Thyroid gland (tissue), 4 donors: ENCODE measurements around the gene RPS8. TPM values are rescaled to one million over a fixed set of nuclear protein-coding genes. Genes with fewer than 3 reads are reported as not detected.
A peak's percentile ranks its signal among the peaks of the same experiment; 100 is the strongest.

ENCODE experiments used
- DNase-seq, 2 donors: peaks; one replicate each; pipeline ENCODE4 v3.0.0-alpha.2; 2019
- H3K27ac ChIP-seq, 3 donors: fragments of 200-600 bp; sonication (generic); 1 replicate in 2 of 3; 2 replicates in 1 of 3; pipeline ENCODE4 v1.5.1; 2016 to 2019; ENCODE audit warnings: mild to moderate bottlenecking in 1 of 3, moderate library complexity in 1 of 3
- H3K27me3 ChIP-seq: fragments of 200-600 bp; sonication (generic); one replicate; pipeline ENCODE4 v1.5.1; 2019
- H3K36me3 ChIP-seq, 2 donors: fragments of 200-600 bp; sonication (generic); one replicate each; pipeline ENCODE4 v1.5.1; 2016 to 2019
- H3K4me1 ChIP-seq, 2 donors: fragments of 200-600 bp; sonication (generic); one replicate each; pipeline ENCODE4 v1.5.1; 2017 to 2019
- H3K4me3 ChIP-seq, 3 donors: fragments of 200-600 bp; sonication (generic); replicated peaks in 1 of 3; 1 replicate in 2 of 3; 2 replicates in 1 of 3; pipeline ENCODE4 v1.5.1; 2016; ENCODE audit warnings: mild to moderate bottlenecking in 1 of 3
- H3K9me3 ChIP-seq: fragments of 200-600 bp; sonication (generic); one replicate; pipeline ENCODE4 v1.5.1; 2017
- CTCF ChIP-seq, 6 experiments: fragments of 200-600 bp in 3 of 6; fragments of 450-650 bp in 3 of 6; sonication (generic) in 3 of 6; IDR thresholded peaks; one replicate each; pipeline ENCODE4 v1.5.1; 2016 to 2019; ENCODE audit warnings: antibody characterized with exemption in 6 of 6, mild to moderate bottlenecking in 2 of 6, inconsistent platforms in 1 of 6, moderate library complexity in 1 of 6
- POLR2A ChIP-seq, 2 donors: fragments of 450-650 bp; IDR thresholded peaks; one replicate each; pipeline ENCODE4 v1.6.1; 2017; ENCODE audit warnings: antibody characterized with exemption in 2 of 2, mild to moderate bottlenecking in 2 of 2, moderate library complexity in 1 of 2
- WGBS, 2 donors: methylation state at CpG; one replicate each; pipeline ENCODE4 v1.1.5; 2017; 5-methylcytosine and 5-hydroxymethylcytosine counted together
- intact Hi-C: fragments of 100-400 bp; cut with DNase I; formaldehyde crosslinking; loops from one replicate; pipeline ENCODE4 v1.15.1; 2023
- total RNA-seq, 4 donors: library from RNA; depleted of rRNA; stranded (reverse); fragments of >200 nt; gene quantifications; one replicate each; pipeline ENCODE4 v1.2.3, GENCODE V29; 2016

The RPS8 gene
- total RNA-seq, 4 donors from 2014 or later, result 1,167 to 2,709 (median 1,595) TPM

GRCh38 chr1:44798481-44799365 is 23.4 kb downstream of the RPS8 start:
- intact Hi-C loops, result no loop called here
- H3K36me3 ChIP-seq, result peaks cover 0 to 12% of the 10 kb centered on the region in 2 donors
- peak in 1 of 2 donors; percentile 16 for DNase-seq
- H3K27ac ChIP-seq, result peak overlapping the region; percentile 69 to 94 (median 84)
- no peak for TF ChIP-seq CTCF (IDR thresholded peaks at IDR 0.05)
- no peak for TF ChIP-seq POLR2A (IDR thresholded peaks at IDR 0.05)
- peaks cover 9 to 32% of the 10 kb centered on the region in 2 donors for H3K4me1 ChIP-seq
- WGBS, 2 donors, result 79 to 90% methylated on average over 10 of the region's 10 CpGs
- H3K4me3 ChIP-seq, result no peak overlapping the region
- no peaks in the 10 kb centered on the region for H3K9me3 ChIP-seq
- H3K27me3 ChIP-seq, result no peaks in the 10 kb centered on the region

GRCh38 chr1:44799770-44800584 is 24.6 kb downstream of the RPS8 start, which contains the start of gene PLK3:
TSS of gene PLK3 (plus strand) at chr1:44800377. CDS start at chr1:44800464, 87 bp downstream.
- 1% methylated on average over 24 of the region's 79 CpGs for WGBS, 2 donors
- intact Hi-C loops, result no loop called here

GRCh38 chr1:44801491-44802305 is 26.4 kb downstream of the RPS8 start:
- Histone ChIP-seq H3K27me3 (no peaks in the 10 kb centered on the region), H3K9me3 (no peaks in the 10 kb centered on the region), H3K27ac (peak overlapping the region in 2 of 3 donors; percentile 31 to 51), H3K4me3 (peak overlapping the region in 1 of 3 donors; percentile 83), H3K36me3 (peaks cover 20 to 22% of the 10 kb centered on the region in 2 donors), H3K4me1 (peaks cover 13 to 44% of the 10 kb centered on the region in 2 donors)
- TF ChIP-seq POLR2A (IDR thresholded peaks at IDR 0.05) (no peak), CTCF (IDR thresholded peaks at IDR 0.05) (no peak)
- DNase-seq, result peak in 1 of 2 donors; percentile 19
- intact Hi-C loops, result no loop called here
- 68% methylated on average over 13 of the region's 13 CpGs for WGBS, 2 donors

More at GRCh38 chr1:44799770-44800584, 24.6 kb downstream of the RPS8 start, which contains the start of gene PLK3:
- peaks cover 9 to 31% of the 10 kb centered on the region in 2 donors for H3K4me1 ChIP-seq
- peaks cover 6 to 12% of the 10 kb centered on the region in 2 donors for H3K36me3 ChIP-seq
- peak; percentile 98 for DNase-seq
- peak within 1 kb of the TSS; percentile 69 to 94 (median 84) for H3K27ac ChIP-seq
- no peaks in the 10 kb centered on the region for H3K9me3 ChIP-seq
- peak within 1 kb of the TSS; percentile 58 to 83 (median 79) for H3K4me3 ChIP-seq
- H3K27me3 ChIP-seq, result no peaks in the 10 kb centered on the region
- TF ChIP-seq POLR2A (IDR thresholded peaks at IDR 0.05) (peak; percentile 75 to 96), CTCF (IDR thresholded peaks at IDR 0.05) (peak; percentile 54 to 95 (median 90))

- no peak for TF ChIP-seq POLR2A (IDR thresholded peaks at IDR 0.05)
- TF ChIP-seq CTCF (IDR thresholded peaks at IDR 0.05), result no peak
- 85% methylated on average over 12 to 13 of the region's 13 CpGs for WGBS, 2 donors
- Histone ChIP-seq H3K27me3 (no peaks in the 10 kb centered on the region), H3K9me3 (no peaks in the 10 kb centered on the region), H3K4me1 (peaks cover 21 to 52% of the 10 kb centered on the region in 2 donors), H3K36me3 (peaks cover 20 to 22% of the 10 kb centered on the region in 2 donors), H3K27ac (peak overlapping the region in 2 of 3 donors; percentile 31 to 51), H3K4me3 (no peak overlapping the region)
- intact Hi-C loops, result no loop called here
- no peak for DNase-seq
Observed at GRCh38 chr1:44802306-44803061, 27.1 kb downstream of the RPS8 start.
